Measurements from ENCODE around the gene BSND. TPM values are rescaled to one million over a fixed set of nuclear protein-coding genes. Genes with fewer than 3 reads are reported as not detected.

BSND gene
- total RNA-seq, 4 donors from 2014 or later: not detected

DNA sequence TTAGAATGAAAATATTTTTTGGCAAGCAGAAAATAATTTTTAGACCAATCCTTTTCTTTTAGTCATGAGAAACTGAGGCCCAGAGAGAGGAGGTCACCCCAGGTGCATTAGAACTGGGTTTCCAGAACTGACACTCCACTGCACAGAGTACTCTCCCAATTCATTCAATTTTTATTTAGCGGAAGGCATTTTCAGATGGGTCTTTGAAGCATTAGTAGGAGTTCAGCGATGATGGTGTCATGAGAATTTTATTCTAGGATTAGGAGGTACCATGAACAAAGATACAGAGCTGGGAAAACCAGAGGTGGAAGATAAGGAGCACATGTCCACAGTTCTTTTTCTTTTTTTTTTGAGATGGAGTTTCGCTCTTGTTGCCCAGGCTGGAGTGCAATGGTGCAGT, 42.9 kb downstream of the BSND start:
- Histone ChIP-seq H3K9me3 (no peaks in the 10 kb centered on the region), H3K27me3 (peaks cover 0 to 57% of the 10 kb centered on the region in 2 donors), H3K4me1 (peaks cover 0 to 17% (median 0%) of the 10 kb centered on the region in 4 donors), H3K4me3 (no peak overlapping the region), H3K27ac (no peak overlapping the region), H3K36me3 (no peaks in the 10 kb centered on the region)
- no peak for DNase-seq (ENCODE audit: low spot score in 2 of 2)
- 65 to 75% methylated on average over 3 of the region's 3 CpGs for WGBS, 2 donors
- no peak for TF ChIP-seq CTCF (IDR thresholded peaks at IDR 0.05)
- TF ChIP-seq EP300 (IDR thresholded peaks at IDR 0.05): no peak
- no peak for TF ChIP-seq POLR2A (IDR thresholded peaks at IDR 0.05)

- DNase-seq (ENCODE audit: low spot score in 2 of 2): no peak
- TF ChIP-seq EP300 (IDR thresholded peaks at IDR 0.05) (no peak), CTCF (IDR thresholded peaks at IDR 0.05) (no peak), POLR2A (IDR thresholded peaks at IDR 0.05) (no peak)
- H3K27ac ChIP-seq: no peak overlapping the region
- no peak overlapping the region for H3K4me3 ChIP-seq
- 89 to 92% methylated on average over 2 of the region's 2 CpGs for WGBS, 2 donors
- peaks cover 0 to 17% (median 0%) of the 10 kb centered on the region in 4 donors for H3K4me1 ChIP-seq
- no peaks in the 10 kb centered on the region for H3K9me3 ChIP-seq
- no peaks in the 10 kb centered on the region for H3K36me3 ChIP-seq
- H3K27me3 ChIP-seq: peaks cover 0 to 43% of the 10 kb centered on the region in 2 donors
Measured at GRCh38 chr1:55043011-55043410, 44.3 kb downstream of the BSND start.

DNA sequence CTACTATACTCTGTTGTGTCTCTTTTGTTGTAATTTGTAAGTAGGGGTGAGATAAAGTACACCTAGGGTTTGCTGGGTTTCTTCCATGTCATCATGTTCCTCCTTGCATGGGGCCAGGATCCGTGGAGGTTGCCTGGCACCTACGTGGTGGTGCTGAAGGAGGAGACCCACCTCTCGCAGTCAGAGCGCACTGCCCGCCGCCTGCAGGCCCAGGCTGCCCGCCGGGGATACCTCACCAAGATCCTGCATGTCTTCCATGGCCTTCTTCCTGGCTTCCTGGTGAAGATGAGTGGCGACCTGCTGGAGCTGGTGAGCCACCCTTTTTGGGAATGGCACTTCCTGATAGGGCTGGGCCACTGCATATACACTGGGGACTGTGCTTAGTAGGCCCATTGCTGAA, 45.0 kb downstream of the BSND start:
- Histone ChIP-seq H3K9me3 (no peaks in the 10 kb centered on the region), H3K27ac (no peak overlapping the region), H3K36me3 (no peaks in the 10 kb centered on the region), H3K27me3 (peaks cover 0 to 36% of the 10 kb centered on the region in 2 donors), H3K4me3 (no peak overlapping the region), H3K4me1 (peaks cover 0 to 14% (median 0%) of the 10 kb centered on the region in 4 donors)
- 79 to 93% methylated on average over 8 to 9 of the region's 9 CpGs for WGBS, 2 donors
- DNase-seq (ENCODE audit: low spot score in 2 of 2): no peak
- TF ChIP-seq CTCF (IDR thresholded peaks at IDR 0.05): no peak
- no peak for TF ChIP-seq EP300 (IDR thresholded peaks at IDR 0.05)
- no peak for TF ChIP-seq POLR2A (IDR thresholded peaks at IDR 0.05)

DNA sequence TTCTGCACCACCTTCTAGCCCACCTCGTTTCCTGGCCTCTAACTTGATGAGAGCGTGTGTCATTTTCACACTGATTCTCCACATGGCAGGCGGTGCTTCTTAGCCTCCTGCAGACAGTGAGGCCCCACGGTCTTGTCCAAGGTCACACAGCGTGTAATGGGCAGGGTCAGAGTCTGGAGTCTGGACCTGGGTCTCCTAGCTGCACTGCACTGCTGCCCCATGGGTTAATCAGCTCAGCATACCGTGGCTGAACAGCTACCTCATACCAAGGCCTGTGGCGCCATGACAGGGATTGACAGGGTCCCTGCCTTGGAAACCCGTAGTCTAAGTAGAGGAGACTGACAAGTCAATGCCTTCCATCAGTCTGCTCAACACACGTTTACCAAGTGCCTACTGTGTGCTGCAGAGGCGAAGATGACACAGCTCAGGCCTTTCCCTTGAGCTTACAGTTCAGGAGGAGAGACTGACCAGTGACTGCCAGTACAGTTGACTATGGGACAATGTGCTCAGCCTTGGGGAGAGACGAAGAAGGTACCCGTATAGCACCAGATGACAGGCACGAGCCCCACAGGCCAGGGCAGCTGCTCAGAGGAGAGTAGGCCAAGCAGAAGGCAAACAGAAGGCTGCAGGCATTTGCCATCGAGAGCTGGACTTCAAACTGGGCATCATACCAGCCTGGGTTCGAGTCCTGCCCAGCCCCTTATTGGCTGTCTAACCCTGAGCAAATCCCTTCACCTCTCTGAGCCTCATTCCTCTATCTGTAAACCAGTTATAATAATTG, 46.1 kb downstream of the BSND start:
- H3K9me3 ChIP-seq: no peaks in the 10 kb centered on the region
- no peak for DNase-seq (ENCODE audit: low spot score in 2 of 2)
- H3K27ac ChIP-seq: no peak overlapping the region
- peaks cover 0 to 4% (median 0%) of the 10 kb centered on the region in 4 donors for H3K4me1 ChIP-seq
- H3K36me3 ChIP-seq: no peaks in the 10 kb centered on the region
- TF ChIP-seq CTCF (IDR thresholded peaks at IDR 0.05): no peak
- TF ChIP-seq EP300 (IDR thresholded peaks at IDR 0.05): no peak
- no peak for TF ChIP-seq POLR2A (IDR thresholded peaks at IDR 0.05)
- H3K4me3 ChIP-seq: no peak overlapping the region
- WGBS, 2 donors: 79 to 85% methylated on average over 15 of the region's 15 CpGs
- peaks cover 0 to 26% of the 10 kb centered on the region in 2 donors for H3K27me3 ChIP-seq

- no peak for TF ChIP-seq POLR2A (IDR thresholded peaks at IDR 0.05)
- TF ChIP-seq CTCF (IDR thresholded peaks at IDR 0.05): no peak
- no peak for TF ChIP-seq EP300 (IDR thresholded peaks at IDR 0.05)
- Histone ChIP-seq H3K27ac (no peak overlapping the region), H3K4me3 (no peak overlapping the region), H3K36me3 (no peaks in the 10 kb centered on the region), H3K27me3 (peaks cover 0 to 19% of the 10 kb centered on the region in 2 donors), H3K4me1 (no peaks in the 10 kb centered on the region), H3K9me3 (no peaks in the 10 kb centered on the region)
- no peak for DNase-seq (ENCODE audit: low spot score in 2 of 2)
- 92 to 96% methylated on average over 10 of the region's 10 CpGs for WGBS, 2 donors
Measured at GRCh38 chr1:55045430-55045829, 46.7 kb downstream of the BSND start.
